Pons (tissue), 1 donor: ENCODE measurements around the gene TGFBR3.

Experiments used
- DNase-seq: peaks from one replicate; pipeline ENCODE4 v3.0.0-alpha.2; 2016; ENCODE audit warnings: low spot score

TGFBR3 gene

GRCh38 chr1:91777630-91778300 is 108.2 kb downstream of the TGFBR3 start:
- DNase-seq, result no peak

GRCh38 chr1:91777196-91777595 is 108.8 kb downstream of the TGFBR3 start:
- no peak for DNase-seq

GRCh38 chr1:91776068-91776794 is 109.7 kb downstream of the TGFBR3 start:
- no peak for DNase-seq

GRCh38 chr1:91775227-91775626 is 110.7 kb downstream of the TGFBR3 start:
- no peak for DNase-seq

GRCh38 chr1:91774520-91775203 is 111.3 kb downstream of the TGFBR3 start:
- DNase-seq, result no peak

GRCh38 chr1:91771717-91772116 is 114.2 kb downstream of the TGFBR3 start:
- no peak for DNase-seq

GRCh38 chr1:91770667-91771268 is 115.2 kb downstream of the TGFBR3 start:
- DNase-seq, result no peak

- DNase-seq, result no peak
Measured at GRCh38 chr1:91769742-91770141, 116.2 kb downstream of the TGFBR3 start.

- no peak for DNase-seq
Measured at GRCh38 chr1:91768786-91769725, 116.9 kb downstream of the TGFBR3 start.

- no peak for DNase-seq
Measured at GRCh38 chr1:91768120-91768519, 117.8 kb downstream of the TGFBR3 start.

GRCh38 chr1:91766883-91767282 is 119.1 kb downstream of the TGFBR3 start:
- DNase-seq, result no peak

GRCh38 chr1:91765880-91766443 is 120.0 kb downstream of the TGFBR3 start:
- no peak for DNase-seq

- no peak for DNase-seq
Measured at GRCh38 chr1:91765293-91765692, 120.7 kb downstream of the TGFBR3 start.

- DNase-seq, result no peak
Measured at GRCh38 chr1:91764471-91765115, 121.4 kb downstream of the TGFBR3 start.

- DNase-seq, result no peak
Measured at GRCh38 chr1:91763252-91763651, 122.7 kb downstream of the TGFBR3 start.

GRCh38 chr1:91761295-91761721 is 124.6 kb downstream of the TGFBR3 start:
- peak; percentile 47 for DNase-seq

GRCh38 chr1:91760512-91760911 is 125.4 kb downstream of the TGFBR3 start:
- DNase-seq, result no peak

GRCh38 chr1:91759076-91759475 is 126.9 kb downstream of the TGFBR3 start:
- no peak for DNase-seq

GRCh38 chr1:91757763-91758460 is 128.0 kb downstream of the TGFBR3 start:
- no peak for DNase-seq

- no peak for DNase-seq
Measured at GRCh38 chr1:91755702-91756287, 130.2 kb downstream of the TGFBR3 start.
